HEK293T (cell line): ENCODE measurements around the gene CAPZA1.
A peak's percentile ranks its signal among the peaks of the same experiment; 100 is the strongest.

Experiments used
- CTCF ChIA-PET: fragments of 350-600 bp; formaldehyde crosslinking; extraction: SDS; loops from one replicate; lab custom pipeline; 2021; ENCODE audit warnings: antibody characterized with exemption, inconsistent platforms; lab: Yijun Ruan, JAX
- POLR2A ChIA-PET: fragments of 350-600 bp; formaldehyde crosslinking; extraction: SDS; loops from one replicate; lab custom pipeline; 2020; ENCODE audit warnings: antibody characterized with exemption, inconsistent platforms; lab: Yijun Ruan, JAX
- DNase-seq: peaks from one replicate; pipeline ENCODE4 v3.0.0; 2012; ENCODE audit warnings: mixed read lengths; ENCODE audit errors: extremely low spot score
- ARNT ChIP-seq: fragments of 450-650 bp; IDR thresholded peaks from 2 replicates; pipeline ENCODE4 v1.6.1; 2017; ENCODE audit warnings: mild to moderate bottlenecking
- BHLHE40 ChIP-seq: fragments of 450-650 bp; IDR thresholded peaks from 2 replicates; pipeline ENCODE4 v1.6.1; 2016; ENCODE audit warnings: mild to moderate bottlenecking, moderate library complexity, borderline replicate concordance
- CTBP1 ChIP-seq: fragments of 450-650 bp; IDR thresholded peaks from 2 replicates; pipeline ENCODE4 v1.6.1; 2016; ENCODE audit warnings: borderline replicate concordance
- ELF4 ChIP-seq: fragments of 450-650 bp; IDR thresholded peaks from 2 replicates; pipeline ENCODE4 v1.6.1; 2017; ENCODE audit warnings: antibody characterized with exemption
- FOXA1 ChIP-seq: fragments of 450-650 bp; IDR thresholded peaks from 2 replicates; pipeline ENCODE4 v1.6.1; 2016; ENCODE audit warnings: mild to moderate bottlenecking
- FOXK2 ChIP-seq: fragments of 450-650 bp; IDR thresholded peaks from 2 replicates; pipeline ENCODE4 v1.6.1; 2016; ENCODE audit warnings: mild to moderate bottlenecking
- FOXM1 ChIP-seq: fragments of 450-650 bp; IDR thresholded peaks from 2 replicates; pipeline ENCODE4 v1.6.1; 2017; ENCODE audit warnings: mild to moderate bottlenecking, borderline replicate concordance
- HDGF ChIP-seq: fragments of 450-650 bp; IDR thresholded peaks from 2 replicates; pipeline ENCODE4 v1.6.1; 2017; ENCODE audit warnings: antibody characterized with exemption, borderline replicate concordance
- L3MBTL2 ChIP-seq: fragments of 450-650 bp; conservative IDR thresholded peaks from 2 replicates; pipeline ENCODE4 v1.6.1; 2016; ENCODE audit warnings: mild to moderate bottlenecking
- LEF1 ChIP-seq: fragments of 450-650 bp; IDR thresholded peaks from 2 replicates; pipeline ENCODE4 v1.6.1; 2017; ENCODE audit warnings: mild to moderate bottlenecking, borderline replicate concordance
- NFRKB ChIP-seq: fragments of 450-650 bp; IDR thresholded peaks from 2 replicates; pipeline ENCODE4 v1.6.1; 2016; ENCODE audit warnings: mild to moderate bottlenecking, moderate library complexity
- PKNOX1 ChIP-seq: fragments of 450-650 bp; IDR thresholded peaks from 2 replicates; pipeline ENCODE4 v1.6.1; 2016
- SP1 ChIP-seq: fragments of 450-650 bp; IDR thresholded peaks from 2 replicates; pipeline ENCODE4 v1.6.1; 2017
- SUZ12 ChIP-seq: fragments of 450-650 bp; IDR thresholded peaks from 2 replicates; pipeline ENCODE4 v1.6.1; 2016; ENCODE audit warnings: mild to moderate bottlenecking
- TARDBP ChIP-seq: fragments of 450-650 bp; IDR thresholded peaks from 2 replicates; pipeline ENCODE4 v1.6.1; 2016
- ZNF384 ChIP-seq: fragments of 450-650 bp; IDR thresholded peaks from 2 replicates; pipeline ENCODE4 v1.6.1; 2016

The CAPZA1 gene

GRCh38 chr1:112704934-112705627, 85.4 kb downstream of the CAPZA1 start:
- ChIA-PET CTCF (interaction anchor here (0.6 to 1.5 kb wide), 3 partner anchors 80 to 368 kb away, joined by 4 to 7 read pairs (median 4); partner anchors contain the start of gene LRIG2), POLR2A (interaction anchor here (0.6 to 5.6 kb wide), 10 partner anchors 10 to 315 kb away, joined by 3 to 67 read pairs (median 4); partner anchors contain the start of genes CTTNBP2NL, MOV10, PPM1J and ST7L)
- DNase-seq: peak; percentile 76
- TF ChIP-seq L3MBTL2: peak; percentile 84
- TF ChIP-seq ARNT: no peak
- TF ChIP-seq FOXA1: no peak

GRCh38 chr1:112706505-112707220, 87.0 kb downstream of the CAPZA1 start, which contains the start of gene RHOC:
Gene RHOC, minus strand, starts transcription at chr1:112707127. Its CDS starts 3,328 bp downstream, at chr1:112703799.
- ChIA-PET CTCF (interaction anchor here (1.9 to 2.1 kb wide), 2 partner anchors 10 to 32 kb away, joined by 7 to 9 read pairs; partner anchors contain the start of gene MOV10), POLR2A (interaction anchor here (1.9 to 2.4 kb wide), 3 partner anchors 8 to 88 kb away, joined by 6 to 17 read pairs (median 16); partner anchors contain the start of genes CAPZA1, MOV10, PPM1J and ST7L)
- DNase-seq: peak; percentile 81
- TF ChIP-seq TARDBP (no peak), HDGF (no peak), FOXA1 (no peak), FOXK2 (no peak), ELF4 (no peak), SP1 (no peak), SUZ12 (no peak), LEF1 (no peak), FOXM1 (no peak), PKNOX1 (no peak), ZNF384 (no peak)

GRCh38 chr1:112707221-112708001, 87.8 kb downstream of the CAPZA1 start:
- ChIA-PET POLR2A (interaction anchor here (0.7 to 2.4 kb wide), 4 partner anchors 8 to 316 kb away, joined by 3 to 17 read pairs (median 11); partner anchors contain the start of genes CAPZA1, MOV10, PPM1J and ST7L), CTCF (interaction anchor here (1.5 to 2.1 kb wide), 3 partner anchors 9 to 206 kb away, joined by 7 to 9 read pairs (median 8); partner anchors contain the start of gene MOV10)
- peak; percentile 90 for DNase-seq
- TF ChIP-seq PKNOX1 (no peak), BHLHE40 (no peak), NFRKB (no peak), FOXM1 (peak; percentile 56; the same call in 1 of the 2 replicates), ARNT (no peak), CTBP1 (no peak), ZNF384 (no peak), TARDBP (no peak), SUZ12 (no peak), SP1 (no peak), FOXK2 (no peak), HDGF (0 out of 2 replicates have a peak, but pooled peaks have one; percentile 41), ELF4 (no peak), FOXA1 (no peak)

GRCh38 chr1:112708002-112708448, 88.4 kb downstream of the CAPZA1 start:
- POLR2A ChIA-PET: interaction anchor here (0.7 to 2.4 kb wide), 4 partner anchors 7 to 317 kb away, joined by 3 to 17 read pairs (median 11); partner anchors contain the start of genes CAPZA1, MOV10, PPM1J and ST7L
- TF ChIP-seq ZNF384: no peak
- no peak for TF ChIP-seq FOXM1
- no peak for TF ChIP-seq FOXA1
- TF ChIP-seq SP1: no peak
- TF ChIP-seq LEF1: no peak
- TF ChIP-seq TARDBP: no peak
- TF ChIP-seq ARNT: no peak
- TF ChIP-seq BHLHE40: no peak
- TF ChIP-seq NFRKB: no peak
- no peak for TF ChIP-seq SUZ12
- TF ChIP-seq ELF4: no peak
- TF ChIP-seq PKNOX1: no peak
- TF ChIP-seq HDGF: no peak
- TF ChIP-seq CTBP1: no peak
- TF ChIP-seq L3MBTL2: no peak
- no peak for TF ChIP-seq FOXK2
- DNase-seq: no peak
- CTCF ChIA-PET: interaction anchor here (0.9 to 2.1 kb wide), 4 partner anchors 8 to 318 kb away, joined by 3 to 9 read pairs (median 8); partner anchors contain the start of gene MOV10
